GM21723 (cell line): ENCODE data around the gene PPP1R2.
A peak's percentile ranks its signal among the peaks of the same experiment; 100 is the strongest.
"Not testable (repeated sequence)": the region's sequence is repeated elsewhere in the genome, so short reads cannot be mapped to it uniquely, and the experiment has no call there.

Source experiments
- ATAC-seq: cut with Tn5 transposase; IDR thresholded peaks from one replicate; pipeline ENCODE4 v1.9.1; 2021; ENCODE audit warnings: mild to moderate bottlenecking, moderate library complexity; ENCODE audit not compliant: unreplicated experiment

PPP1R2 gene

DNA sequence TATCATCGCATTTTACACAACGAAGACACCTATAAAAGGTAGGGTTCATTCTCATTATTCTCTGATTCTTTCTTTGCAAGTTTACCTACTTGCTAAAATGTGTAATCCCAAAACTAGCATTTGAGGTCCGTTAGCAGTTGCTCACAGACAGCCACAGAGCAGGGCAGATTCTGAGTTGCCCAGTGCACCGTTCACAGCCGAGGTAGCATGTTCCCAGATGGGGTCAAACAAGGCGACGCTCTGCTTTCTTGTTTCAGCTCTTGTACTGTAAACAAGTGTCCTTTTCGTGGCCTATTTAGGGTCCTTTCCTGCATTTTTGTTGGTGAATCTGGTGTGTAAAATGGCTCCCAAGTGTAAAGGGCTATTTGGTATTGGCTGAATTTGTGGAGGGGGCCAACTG lies 3.1 kb downstream of the PPP1R2 start:
- no peak for ATAC-seq

DNA sequence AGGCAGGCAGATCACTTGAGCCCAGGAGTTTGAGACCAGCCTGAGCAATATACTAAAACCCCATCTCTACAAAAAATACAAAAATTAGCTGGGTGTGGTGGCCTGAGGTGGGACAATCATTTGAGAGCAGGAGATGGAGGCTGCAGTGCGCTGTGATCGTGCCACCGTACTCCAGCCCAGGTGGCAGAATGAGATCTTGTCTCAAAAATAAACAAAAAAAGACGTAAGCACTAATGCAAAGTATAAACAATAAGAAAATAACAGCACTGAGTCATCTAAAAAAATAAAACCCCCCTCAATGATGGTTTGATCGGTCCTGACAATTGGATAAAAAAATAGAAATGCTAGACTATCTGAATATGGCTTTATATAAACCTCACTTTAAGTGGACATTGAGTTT lies 3.6 kb downstream of the PPP1R2 start:
- ATAC-seq, result no peak

DNA sequence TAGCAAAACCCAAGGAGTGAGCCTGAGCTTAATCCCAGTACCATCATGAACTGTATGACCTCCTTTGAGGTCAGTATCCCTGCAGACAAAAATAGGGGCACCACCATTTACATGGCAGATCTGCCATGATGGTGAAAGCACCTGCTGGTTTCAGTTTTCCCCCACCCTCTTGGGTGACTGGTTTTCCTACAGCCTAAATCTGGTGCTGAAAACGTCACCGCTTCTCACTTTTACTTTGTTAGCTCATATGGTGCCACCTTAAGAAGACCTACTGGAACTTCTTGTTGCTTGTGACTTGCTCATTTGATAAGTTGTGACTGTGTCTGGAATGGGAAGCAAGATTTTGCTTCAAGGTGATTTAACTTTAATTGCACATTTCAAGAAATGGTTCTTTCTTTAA lies 5.1 kb downstream of the PPP1R2 start:
- peak; percentile 68 for ATAC-seq

DNA sequence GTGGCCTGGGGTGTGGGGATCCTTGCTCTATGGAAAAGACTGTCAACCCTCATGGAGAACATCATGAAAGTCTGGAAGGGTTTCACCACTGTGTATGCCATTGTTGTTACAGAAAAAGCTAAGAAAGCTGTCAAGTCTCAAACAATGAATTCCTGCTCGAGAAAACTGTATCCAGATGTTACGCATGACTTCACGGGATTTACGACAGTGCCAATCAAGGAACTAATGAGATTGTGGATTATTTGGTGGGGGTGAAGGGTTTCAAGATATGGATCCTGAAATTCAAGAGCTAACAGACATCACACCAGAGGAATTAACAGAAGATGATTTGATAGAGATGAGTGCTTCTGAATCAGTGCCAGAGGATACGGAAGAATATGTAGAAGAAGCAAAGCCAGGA lies 7.8 kb downstream of the PPP1R2 start:
- no peak for ATAC-seq

DNA sequence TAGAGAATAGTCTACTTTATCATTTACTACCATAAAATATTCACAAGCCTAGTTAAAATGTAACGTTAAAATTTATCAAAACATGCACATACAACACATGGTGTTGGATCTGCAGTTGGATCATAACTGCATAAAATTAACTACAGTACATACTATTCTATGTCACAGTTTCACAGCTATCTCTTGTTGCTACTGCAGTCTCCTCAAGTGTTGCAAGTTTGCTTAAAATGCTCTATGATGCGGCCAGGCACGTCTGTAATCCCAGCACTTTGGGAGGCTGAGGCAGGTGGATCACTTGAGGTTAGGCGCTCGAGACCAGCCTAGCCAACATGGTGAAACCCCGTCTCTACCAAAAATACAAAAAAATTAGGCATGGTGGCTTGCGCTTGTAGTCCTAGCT lies 10.3 kb downstream of the PPP1R2 start:
- no peak for ATAC-seq

DNA sequence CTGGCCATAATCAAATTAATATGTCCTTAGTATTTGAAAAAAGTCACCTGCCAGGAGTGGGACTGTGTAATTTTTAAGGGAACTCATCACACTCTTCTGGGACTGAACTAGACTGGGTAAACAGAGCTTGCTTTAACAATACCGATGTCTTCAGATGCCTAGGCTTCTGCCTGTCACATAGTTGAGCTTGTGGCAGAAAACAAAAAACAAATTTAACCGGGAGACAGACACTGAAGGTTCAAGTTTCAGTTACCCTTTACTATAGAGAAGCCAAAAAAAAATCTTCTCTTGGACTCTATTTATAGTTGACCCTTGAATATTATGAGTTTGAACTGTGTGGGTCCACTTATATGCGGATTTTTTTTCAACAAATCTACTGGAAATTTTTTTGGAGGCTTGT lies 10.8 kb downstream of the PPP1R2 start:
- ATAC-seq, result no peak

DNA sequence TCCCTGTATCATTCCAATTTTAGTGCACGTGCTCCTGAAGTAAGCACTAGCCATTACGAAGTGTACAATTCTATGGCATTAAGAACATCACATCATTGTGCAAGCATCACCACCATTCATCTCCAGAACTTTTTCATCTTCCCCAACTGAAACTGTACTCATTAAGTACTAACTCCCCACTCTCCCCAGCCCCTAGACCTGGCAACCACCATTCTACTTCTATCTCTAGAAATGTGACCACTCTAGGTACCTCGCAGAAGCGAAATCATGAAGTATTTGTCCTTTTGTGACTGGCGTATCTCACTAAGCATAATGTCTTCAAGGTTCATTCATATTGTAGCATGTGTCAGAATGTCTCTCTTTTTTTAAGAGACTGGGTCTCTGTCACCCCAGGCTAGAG lies 11.4 kb downstream of the PPP1R2 start:
- no peak for ATAC-seq

DNA sequence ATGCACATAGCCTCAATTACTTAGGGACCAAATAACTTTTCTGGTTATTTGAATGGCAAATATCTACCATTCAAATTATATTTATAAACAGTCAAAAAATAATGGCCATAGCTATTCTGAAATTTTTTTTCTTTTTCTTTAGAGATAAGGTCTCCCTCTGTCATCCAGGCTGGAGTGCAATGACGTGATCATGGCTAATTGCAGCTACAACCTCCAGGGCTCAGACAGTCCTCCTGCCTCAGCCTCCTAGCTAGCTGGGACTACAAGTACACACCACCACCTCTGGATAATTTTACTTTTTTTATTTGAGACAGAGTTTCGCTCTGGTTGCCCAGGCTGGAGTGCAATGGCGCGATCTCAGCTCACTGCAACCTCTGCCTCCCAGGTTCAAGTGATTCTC lies 16.6 kb downstream of the PPP1R2 start:
- no peak for ATAC-seq

DNA sequence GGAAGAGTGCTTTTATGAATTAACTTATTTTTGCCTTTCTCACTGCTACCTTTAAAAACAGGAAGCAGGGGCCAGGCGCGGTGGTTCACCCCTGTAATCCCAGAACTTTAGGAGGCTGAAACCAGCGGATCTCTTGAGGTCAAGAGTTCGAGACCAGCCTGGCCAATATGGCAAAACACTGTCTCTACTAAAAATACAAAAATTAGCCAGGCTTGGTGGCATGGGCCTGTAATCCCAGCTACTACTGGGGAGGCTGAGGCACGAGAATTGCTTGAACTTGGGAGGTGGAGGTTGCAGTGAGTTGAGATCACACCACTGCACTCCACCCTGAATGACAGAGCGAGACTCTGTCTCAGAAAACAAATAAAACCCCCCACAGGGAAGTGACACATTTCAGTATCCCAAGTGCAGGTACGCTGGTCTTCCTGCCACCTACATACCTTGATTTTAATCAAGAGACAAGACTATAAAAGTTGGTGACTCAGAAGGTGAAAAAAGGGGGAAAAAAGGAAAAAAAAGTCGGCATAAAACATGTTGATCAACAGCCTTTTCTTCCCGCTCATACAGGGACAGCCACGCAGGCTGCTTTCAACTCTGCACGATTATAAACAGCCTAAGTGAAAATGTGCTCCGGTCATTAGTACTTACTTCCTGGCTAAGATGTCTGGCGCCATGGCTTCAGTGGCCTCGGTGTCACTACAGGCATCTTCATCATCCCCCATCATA lies 18.8 kb downstream of the PPP1R2 start:
- ATAC-seq, result no peak

DNA sequence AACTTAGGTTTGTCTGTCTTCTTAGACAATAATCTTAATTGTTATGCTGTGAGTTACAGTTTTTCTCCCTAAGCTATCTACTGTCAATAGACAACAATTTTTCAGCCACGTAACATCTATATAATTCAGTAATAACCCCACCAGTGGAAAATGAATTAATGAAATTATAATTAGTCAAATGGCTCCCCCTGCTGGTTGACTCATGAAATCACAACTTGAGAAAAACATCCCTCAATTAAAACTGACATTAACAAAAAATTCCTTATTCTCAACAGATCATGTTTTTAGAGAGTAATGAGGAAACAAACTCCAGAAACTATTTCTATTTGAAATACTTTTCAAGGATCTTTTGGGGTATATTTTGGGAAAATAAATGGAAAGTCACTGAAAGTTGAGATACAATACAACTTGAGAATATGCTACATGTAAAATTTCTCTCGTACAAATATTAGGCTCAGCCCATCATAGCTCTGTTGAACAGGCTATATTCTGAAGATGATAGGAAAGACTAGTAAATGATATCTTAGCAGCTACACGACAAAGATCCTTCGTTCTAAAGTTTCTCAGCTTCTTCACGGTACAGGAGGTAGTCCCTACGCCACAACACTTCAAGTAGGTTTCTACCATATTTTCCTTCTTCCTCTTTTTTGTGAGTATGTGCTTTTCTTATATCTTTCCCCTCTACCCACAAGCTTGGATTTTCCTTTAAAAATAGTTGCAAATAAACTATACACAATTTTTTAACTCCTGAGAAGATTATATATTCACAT lies 20.7 kb downstream of the PPP1R2 start:
- ATAC-seq, result no peak

DNA sequence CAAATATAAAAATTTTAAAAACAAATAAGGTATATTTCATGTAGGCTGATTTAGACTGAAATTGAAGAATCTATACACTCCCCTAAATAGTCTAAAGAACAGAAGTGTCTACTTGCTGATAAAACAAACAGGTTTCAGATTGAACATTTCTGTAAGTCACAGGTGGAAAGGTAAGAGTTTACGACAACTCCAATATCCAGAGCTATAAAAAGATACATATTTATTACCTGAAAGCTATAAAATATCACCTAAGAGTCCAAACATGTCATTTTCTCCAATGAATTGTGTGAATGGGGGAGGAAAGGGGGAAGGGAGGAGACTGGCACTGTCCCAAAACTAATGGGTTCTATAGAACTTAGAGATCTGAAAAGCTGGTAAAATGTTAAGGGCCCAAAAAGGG lies 26.1 kb downstream of the PPP1R2 start:
- ATAC-seq, result no peak

DNA sequence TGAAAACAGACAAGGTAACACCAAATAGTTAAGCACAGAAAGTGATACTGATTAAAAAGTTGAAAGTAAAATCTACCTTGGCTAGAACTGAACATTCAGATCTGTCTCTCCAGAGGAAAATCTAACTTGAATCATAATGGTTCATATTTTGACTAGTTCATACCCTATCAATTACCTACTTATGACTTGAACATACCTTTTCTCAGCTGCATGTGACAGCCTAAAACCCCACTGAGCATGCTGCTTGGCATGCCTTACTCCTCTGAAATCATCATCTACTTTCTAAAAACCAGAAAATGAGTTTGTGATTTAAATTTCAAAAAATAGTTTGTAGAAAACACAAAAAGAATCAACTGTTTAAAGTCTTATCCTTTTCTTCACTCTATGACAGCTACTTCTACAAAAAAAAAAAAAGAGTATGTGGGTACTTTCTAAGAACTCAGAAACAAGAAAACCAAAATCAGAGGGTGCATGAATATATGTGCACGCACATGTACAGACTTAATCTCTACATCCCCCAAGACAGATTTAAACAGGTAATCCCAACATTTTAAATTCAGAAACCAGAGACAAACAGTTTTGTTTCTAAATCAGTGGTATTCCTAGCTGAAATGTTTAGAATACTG lies 28.4 kb downstream of the PPP1R2 start:
- ATAC-seq, result not testable (repeated sequence)

DNA sequence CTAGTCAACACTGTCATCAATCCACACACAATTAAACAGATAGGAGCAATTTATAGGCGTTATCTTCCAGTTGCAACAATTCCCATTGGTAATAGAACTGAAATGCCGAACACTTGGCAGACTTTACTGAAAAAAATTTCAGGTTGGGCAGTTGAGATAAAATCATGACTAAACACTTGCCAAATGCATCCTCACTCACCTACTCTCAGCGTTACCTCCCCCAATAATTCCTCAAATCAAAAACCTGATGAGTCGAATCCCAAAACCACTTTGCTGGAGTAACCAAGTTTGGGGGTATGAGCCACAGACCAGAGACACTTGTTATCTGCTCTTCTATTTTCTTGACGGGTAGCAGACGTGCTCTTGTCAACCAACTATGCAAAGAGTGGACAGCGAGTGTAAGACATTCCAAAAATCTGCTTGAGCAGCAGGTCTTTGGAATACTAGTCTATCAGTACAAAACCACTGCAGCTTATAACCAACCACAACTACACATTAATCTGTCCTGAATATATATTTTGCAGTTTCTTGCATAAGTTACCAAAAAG lies 30.3 kb downstream of the PPP1R2 start:
- no peak for ATAC-seq

DNA sequence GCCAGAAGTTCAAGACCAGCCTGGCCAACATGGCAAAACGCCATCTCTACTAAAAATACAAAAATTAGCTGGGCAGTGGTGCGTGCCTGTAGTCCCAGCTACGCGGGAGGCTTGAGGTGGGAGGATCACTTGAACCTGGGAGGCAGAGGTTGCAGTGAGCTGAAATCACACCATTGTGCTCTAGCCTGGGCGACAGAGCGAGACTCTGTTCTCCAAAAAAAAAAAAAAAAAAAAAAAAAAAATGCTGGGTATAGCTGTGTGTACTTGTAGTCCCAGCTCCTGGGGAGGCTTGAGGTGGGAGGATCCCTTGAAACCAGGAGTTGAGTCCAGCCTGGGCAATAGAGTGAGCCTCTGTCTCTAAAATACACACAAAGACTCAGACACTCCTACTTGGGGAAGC lies 32.0 kb downstream of the PPP1R2 start:
- ATAC-seq, result no peak

DNA sequence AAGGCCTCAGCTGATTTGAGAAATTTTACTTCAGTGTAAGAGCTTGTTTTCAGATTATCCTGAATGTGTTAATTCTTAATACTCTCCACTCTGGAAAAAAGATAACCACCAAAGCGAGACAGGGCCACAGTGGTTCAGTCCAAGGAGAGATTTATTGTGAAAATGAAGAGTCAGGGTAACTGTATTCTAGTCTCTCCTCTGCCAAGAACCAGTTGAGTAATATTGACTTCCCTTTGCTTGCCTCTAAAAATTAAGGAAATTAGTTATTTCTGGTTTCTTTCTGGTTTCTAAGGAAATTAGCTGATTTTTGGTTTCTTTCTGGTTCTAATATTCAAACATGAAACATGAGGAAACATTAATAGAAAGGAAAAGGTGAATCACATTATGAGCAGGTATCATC lies 34.9 kb downstream of the PPP1R2 start:
- ATAC-seq, result no peak

DNA sequence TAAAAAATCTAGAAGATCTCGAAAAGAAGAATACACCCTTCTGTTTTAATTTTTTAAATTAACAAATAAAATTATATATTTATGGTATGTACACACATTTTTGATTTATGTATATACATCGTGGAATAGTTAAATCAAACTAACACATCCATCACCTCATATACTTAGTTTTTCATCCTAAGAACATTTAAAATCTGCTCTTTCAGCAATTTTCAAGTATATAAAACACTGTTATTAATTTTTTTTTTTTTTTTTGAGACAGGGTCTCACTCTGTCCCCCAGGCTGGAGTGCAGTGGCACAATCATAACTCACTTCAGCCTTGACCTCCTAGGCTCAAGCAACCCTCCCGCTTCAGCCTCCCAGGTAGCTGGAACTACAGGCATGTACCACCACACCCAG lies 67.5 kb downstream of the PPP1R2 start:
- ATAC-seq, result no peak

DNA sequence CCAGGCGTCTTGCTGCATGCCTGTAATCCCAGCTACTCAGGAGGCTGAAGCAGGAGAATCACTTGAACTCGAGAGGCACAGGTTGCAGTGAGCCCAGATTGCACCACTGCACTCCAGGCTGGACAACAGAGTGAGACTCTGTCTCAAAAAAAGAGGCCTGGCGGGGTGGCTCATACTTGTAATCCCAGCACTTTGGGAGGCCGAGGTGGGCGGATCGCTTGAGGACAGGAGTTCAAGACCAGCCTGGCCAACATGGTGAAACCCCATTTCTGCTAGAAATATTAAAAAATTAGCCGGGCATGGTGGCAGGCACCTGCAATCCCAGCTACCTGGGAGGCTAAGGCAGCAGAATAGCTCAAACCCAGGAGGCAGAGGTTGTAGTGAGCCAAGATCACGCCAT lies 68.0 kb downstream of the PPP1R2 start:
- not testable (repeated sequence) for ATAC-seq

DNA sequence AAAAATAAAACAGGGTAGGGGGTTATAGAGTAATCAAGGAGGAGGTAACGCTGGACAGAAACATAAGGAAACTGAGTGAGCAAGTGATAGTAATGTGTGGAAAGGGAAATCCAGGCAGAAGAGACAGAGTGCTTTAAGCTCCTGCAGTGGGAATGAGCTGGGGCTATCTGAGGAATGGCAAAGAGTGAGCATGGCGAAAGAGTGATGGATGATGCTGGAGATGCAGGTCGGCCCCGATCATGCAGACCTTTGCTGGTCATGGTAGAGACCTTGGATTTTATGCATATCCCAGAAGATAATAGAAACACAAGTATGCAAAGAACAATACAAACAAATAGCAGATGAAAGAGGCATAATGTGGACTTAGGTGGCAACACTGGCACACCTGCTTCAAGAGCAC lies 74.3 kb downstream of the PPP1R2 start:
- ATAC-seq, result no peak

DNA sequence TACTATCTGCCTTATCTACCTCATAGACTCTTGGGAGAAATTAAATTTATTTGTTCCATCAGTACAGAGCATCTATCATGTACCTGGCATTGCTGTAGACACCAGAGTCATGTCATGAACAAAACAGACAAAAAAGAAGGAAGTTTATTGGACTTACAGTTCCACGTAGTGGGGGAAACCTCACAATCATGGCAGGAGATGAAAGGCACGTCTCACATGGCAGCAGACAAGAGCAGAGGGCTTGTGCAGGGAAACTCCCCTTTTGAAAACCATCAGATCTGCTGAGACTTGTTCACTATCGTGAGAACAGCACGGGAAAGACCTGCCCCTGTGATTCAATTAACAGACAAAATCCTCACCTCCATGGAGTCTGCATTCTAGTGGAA lies 74.7 kb downstream of the PPP1R2 start:
- no peak for ATAC-seq

DNA sequence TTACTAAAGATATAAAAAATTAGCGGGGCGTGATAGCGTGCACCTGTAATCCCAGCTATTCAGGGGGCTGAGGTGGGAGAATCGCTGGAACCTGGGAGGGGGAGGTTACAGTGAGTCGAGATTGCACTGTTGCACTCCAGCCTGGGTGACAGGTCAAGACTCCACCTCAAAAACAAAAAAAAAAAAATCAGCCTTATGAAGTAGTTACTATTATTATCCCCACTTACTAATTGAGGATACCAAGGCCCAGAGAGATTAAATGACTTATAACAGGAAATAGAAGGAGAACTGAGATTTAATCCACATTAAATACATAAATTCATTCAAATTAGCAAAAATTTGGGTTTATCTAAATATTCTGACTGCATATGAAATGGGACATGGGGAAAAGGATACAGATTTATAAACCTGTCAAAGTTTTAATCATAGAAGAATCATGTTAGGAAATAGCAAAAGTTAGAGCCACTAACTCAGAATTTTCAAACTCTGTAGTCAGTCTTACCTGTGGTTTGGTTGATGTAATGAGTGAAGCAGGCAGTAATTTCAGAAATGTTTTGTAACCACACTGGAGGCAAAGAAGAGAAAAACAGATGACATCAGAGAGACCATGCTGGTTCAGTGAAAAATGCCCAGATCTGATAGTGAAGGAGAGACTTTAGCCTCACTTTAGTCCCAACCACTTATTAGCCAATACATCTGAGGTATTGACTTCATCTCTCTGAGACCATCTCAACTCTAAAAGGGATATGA lies 75.3 kb downstream of the PPP1R2 start:
- no peak for ATAC-seq

DNA sequence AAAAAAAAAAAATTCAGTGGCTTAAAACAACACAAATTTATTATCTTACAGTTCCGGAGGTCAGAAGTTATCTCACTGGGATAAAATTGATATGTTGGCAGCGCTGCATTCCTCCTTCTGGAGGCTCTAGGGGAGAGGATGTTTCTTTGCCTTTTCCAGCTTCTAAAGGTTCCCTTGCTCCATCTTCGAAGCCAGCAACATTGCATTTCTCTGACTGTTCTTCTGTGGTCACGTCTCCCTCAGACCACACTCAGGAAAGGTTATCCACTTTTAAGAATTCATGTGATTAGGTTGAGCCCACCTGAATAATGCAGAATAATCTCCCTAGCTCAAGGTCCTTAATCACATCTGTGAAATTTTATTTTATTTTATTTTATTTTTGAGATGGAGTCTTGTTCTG lies 76.9 kb downstream of the PPP1R2 start:
- ATAC-seq, result no peak
